ENCODE results near the gene NELL1.

NELL1 gene

DNA sequence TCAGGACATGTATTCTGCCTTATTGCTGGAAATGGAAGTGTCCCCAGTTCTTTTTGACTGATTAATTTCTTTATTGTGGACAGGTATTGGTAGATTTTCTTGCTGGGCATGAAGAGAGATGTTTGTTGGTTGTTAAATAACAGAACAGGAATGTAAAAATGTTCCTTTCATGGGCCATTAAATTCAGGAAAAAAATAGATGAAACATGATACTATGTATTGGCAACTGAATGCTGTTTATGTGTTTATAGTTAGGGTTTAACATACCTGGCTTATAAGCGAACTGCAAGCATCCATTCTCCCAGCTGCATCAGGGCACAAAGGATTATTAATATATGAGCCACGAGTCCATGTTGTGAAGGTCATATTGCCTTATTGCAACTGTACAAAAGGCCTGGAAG is 368.5 kb downstream of the NELL1 start:
- no peak for TF ChIP-seq FOXP2 (optimal IDR thresholded peaks at IDR 0.05; ENCODE audit: borderline replicate concordance, extremely low read depth, extremely low read length, insufficient read depth)
- no peak for TF ChIP-seq REST (IDR thresholded peaks at IDR 0.05; ENCODE audit: insufficient read depth in 1 of 2, low read depth in 2 of 2, low read length in 2 of 2)
- TF ChIP-seq SIN3A (IDR thresholded peaks at IDR 0.05; ENCODE audit: borderline replicate concordance, insufficient read depth, low read length) = no peak
- TF ChIP-seq TAF1 (IDR thresholded peaks at IDR 0.05; ENCODE audit: borderline replicate concordance, insufficient read depth, low read length) = no peak
- no peak for TF ChIP-seq POLR2AphosphoS5 (IDR thresholded peaks at IDR 0.05; ENCODE audit: low read depth, low read length)

DNA sequence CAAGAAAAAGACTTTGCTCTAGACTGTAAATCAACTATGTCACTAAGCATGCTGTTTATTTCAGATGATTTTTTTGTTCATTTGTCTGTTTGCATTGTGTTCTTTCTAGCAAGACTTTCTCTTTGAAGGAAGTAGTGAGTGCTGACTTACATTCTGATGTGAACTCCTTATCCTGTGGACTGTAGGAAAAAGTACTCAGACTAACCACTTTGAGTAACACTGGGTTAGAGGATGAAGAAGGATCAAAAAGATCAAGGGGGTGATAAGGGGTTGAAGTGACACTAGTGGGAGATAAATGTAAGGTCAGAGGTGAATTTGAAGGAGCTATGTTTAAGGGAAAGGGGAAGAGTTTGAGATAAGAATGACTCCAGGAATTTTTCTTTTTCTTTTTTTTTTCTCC is 369.4 kb downstream of the NELL1 start:
- no peak for TF ChIP-seq REST (IDR thresholded peaks at IDR 0.05; ENCODE audit: insufficient read depth in 1 of 2, low read depth in 2 of 2, low read length in 2 of 2)
- TF ChIP-seq POLR2AphosphoS5 (IDR thresholded peaks at IDR 0.05; ENCODE audit: low read depth, low read length) = no peak
- TF ChIP-seq SIN3A (IDR thresholded peaks at IDR 0.05; ENCODE audit: borderline replicate concordance, insufficient read depth, low read length) = no peak
- no peak for TF ChIP-seq TAF1 (IDR thresholded peaks at IDR 0.05; ENCODE audit: borderline replicate concordance, insufficient read depth, low read length)
- TF ChIP-seq FOXP2 (optimal IDR thresholded peaks at IDR 0.05; ENCODE audit: borderline replicate concordance, extremely low read depth, extremely low read length, insufficient read depth) = no peak

- no peak for TF ChIP-seq FOXP2 (optimal IDR thresholded peaks at IDR 0.05; ENCODE audit: borderline replicate concordance, extremely low read depth, extremely low read length, insufficient read depth)
- TF ChIP-seq REST (IDR thresholded peaks at IDR 0.05; ENCODE audit: insufficient read depth in 1 of 2, low read depth in 2 of 2, low read length in 2 of 2) = no peak
- TF ChIP-seq TAF1 (IDR thresholded peaks at IDR 0.05; ENCODE audit: borderline replicate concordance, insufficient read depth, low read length) = no peak
- TF ChIP-seq POLR2AphosphoS5 (IDR thresholded peaks at IDR 0.05; ENCODE audit: low read depth, low read length) = no peak
Observed at GRCh38 chr11:21040630-21041029, 371.2 kb downstream of the NELL1 start.

DNA sequence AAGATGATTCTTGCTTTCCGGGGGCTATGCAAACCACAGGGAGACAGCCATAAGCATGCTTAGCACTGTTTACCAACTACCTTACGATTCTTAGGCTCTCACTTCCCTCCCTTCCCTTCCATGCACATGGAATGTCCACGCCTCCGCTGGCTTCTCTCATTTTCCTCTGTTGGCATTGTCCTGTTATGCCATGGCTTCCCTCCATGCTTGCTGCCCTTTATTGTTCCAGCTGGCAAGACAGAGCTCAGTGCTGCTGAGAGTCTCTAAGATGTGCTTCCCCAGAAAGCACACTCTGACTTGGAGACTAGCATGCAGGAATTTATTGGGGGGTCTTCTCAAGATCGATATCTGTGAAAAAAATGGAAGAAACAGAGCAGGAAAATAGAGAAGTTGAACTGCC is 379.2 kb downstream of the NELL1 start:
- TF ChIP-seq TAF1 (IDR thresholded peaks at IDR 0.05; ENCODE audit: borderline replicate concordance, insufficient read depth, low read length) (no peak), SIN3A (IDR thresholded peaks at IDR 0.05; ENCODE audit: borderline replicate concordance, insufficient read depth, low read length) (no peak), FOXP2 (optimal IDR thresholded peaks at IDR 0.05; ENCODE audit: borderline replicate concordance, extremely low read depth, extremely low read length, insufficient read depth) (no peak), REST (IDR thresholded peaks at IDR 0.05; ENCODE audit: insufficient read depth in 1 of 2, low read depth in 2 of 2, low read length in 2 of 2) (no peak), POLR2AphosphoS5 (IDR thresholded peaks at IDR 0.05; ENCODE audit: low read depth, low read length) (no peak)

DNA sequence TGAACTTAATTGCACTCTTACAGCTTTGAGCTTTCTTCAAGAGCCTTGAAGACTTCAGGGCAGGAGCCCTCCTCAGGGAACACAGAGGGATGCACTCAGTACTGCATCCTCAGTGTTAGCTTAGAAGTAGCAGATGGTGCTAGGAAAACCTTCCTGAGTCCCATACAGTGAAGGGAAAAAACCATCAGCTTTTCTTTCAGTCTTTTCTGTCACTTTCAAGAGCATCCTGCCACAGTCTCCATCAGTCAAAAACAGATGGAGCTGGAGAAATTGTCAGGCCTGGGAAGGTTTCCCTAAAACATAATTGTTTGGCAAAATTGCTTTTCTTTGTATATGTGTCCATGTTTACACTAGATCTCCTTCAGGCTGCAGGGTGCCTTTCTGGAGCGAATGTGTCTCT is 384.1 kb downstream of the NELL1 start:
- no peak for TF ChIP-seq POLR2AphosphoS5 (IDR thresholded peaks at IDR 0.05; ENCODE audit: low read depth, low read length)
- no peak for TF ChIP-seq TAF1 (IDR thresholded peaks at IDR 0.05; ENCODE audit: borderline replicate concordance, insufficient read depth, low read length)
- TF ChIP-seq REST (IDR thresholded peaks at IDR 0.05; ENCODE audit: insufficient read depth in 1 of 2, low read depth in 2 of 2, low read length in 2 of 2) = no peak
- no peak for TF ChIP-seq SIN3A (IDR thresholded peaks at IDR 0.05; ENCODE audit: borderline replicate concordance, insufficient read depth, low read length)
- no peak for TF ChIP-seq FOXP2 (optimal IDR thresholded peaks at IDR 0.05; ENCODE audit: borderline replicate concordance, extremely low read depth, extremely low read length, insufficient read depth)
